Colonic mucosa (tissue), 4 donors: Measurements from ENCODE around the gene TMEM145. TPM values are rescaled to one million over a fixed set of nuclear protein-coding genes. Genes with fewer than 3 reads are reported as not detected.

Source experiments
- DNase-seq: peaks from one replicate; pipeline ENCODE4 v3.0.0-alpha.2; 2020
- H3K27ac ChIP-seq: fragments of 200-600 bp; one replicate; pipeline ENCODE4 v1.8.0; 2021
- H3K27me3 ChIP-seq: fragments of 200-600 bp; one replicate; pipeline ENCODE4 v1.8.0; 2021
- H3K36me3 ChIP-seq: fragments of 200-600 bp; one replicate; pipeline ENCODE4 v1.8.0; 2021
- H3K4me1 ChIP-seq: fragments of 200-600 bp; one replicate; pipeline ENCODE4 v1.8.0; 2021; ENCODE audit warnings: mild to moderate bottlenecking
- H3K4me3 ChIP-seq: fragments of 200-600 bp; one replicate; pipeline ENCODE4 v1.8.0; 2021
- H3K9ac ChIP-seq, 2 donors: one replicate each; pipeline ENCODE4 v1.7.0; 2013; ENCODE audit warnings: control low read depth in 2 of 2, low read depth in 2 of 2, low read length in 2 of 2
- H3K9me3 ChIP-seq: fragments of 200-600 bp; one replicate; pipeline ENCODE4 v1.8.0; 2021
- CTCF ChIP-seq: fragments of 200-600 bp; IDR thresholded peaks from one replicate; pipeline ENCODE4 v1.8.0; 2022; ENCODE audit warnings: antibody characterized with exemption, mild to moderate bottlenecking
- intact Hi-C: fragments of 100-400 bp; cut with DNase I; formaldehyde crosslinking; loops from one replicate; pipeline ENCODE4 v1.14.1; 2022
- total RNA-seq, 2 donors: library from RNA; stranded (reverse); fragmentation: NEBNext Ultra II Directional in 1 of 2; extraction: Animal tissue kit (Norgen Biotek cat#: 25700) in 1 of 2; gene quantifications; one replicate each; pipeline ENCODE4 v1.2.1, GENCODE V29; 2021
- donor health status: healthy.
- donor health status: DM: no; HTN: no; CAD: no.
- donor health status: DM: no; HTN: no; CAD: no.

TMEM145 gene
- total RNA-seq, 2 donors from 2014 or later = 0.24 to 0.94 TPM

GRCh38 chr19:42315024-42315423 lies 1.9 kb downstream of the TMEM145 start:
- Histone ChIP-seq H3K9me3 (no peaks in the 10 kb centered on the region), H3K27ac (no peak overlapping the region), H3K4me3 (no peak overlapping the region), H3K4me1 (no peaks in the 10 kb centered on the region), H3K27me3 (peaks cover 9% of the 10 kb centered on the region), H3K9ac (no peak overlapping the region), H3K36me3 (no peaks in the 10 kb centered on the region)
- no peak for DNase-seq
- no peak for TF ChIP-seq CTCF
- intact Hi-C loops = no loop called here

- DNase-seq = no peak
- Histone ChIP-seq H3K9ac (peak overlapping the region in 1 of 2 donors; percentile 12), H3K27me3 (peaks cover 9% of the 10 kb centered on the region), H3K36me3 (no peaks in the 10 kb centered on the region), H3K4me1 (no peaks in the 10 kb centered on the region), H3K9me3 (no peaks in the 10 kb centered on the region), H3K27ac (no peak overlapping the region), H3K4me3 (no peak overlapping the region)
- no peak for TF ChIP-seq CTCF
- intact Hi-C loops = no loop called here
These were observed 3.4 kb downstream of the TMEM145 start for GRCh38 chr19:42316223-42317211.

GRCh38 chr19:42317535-42317934 lies 4.4 kb downstream of the TMEM145 start:
- H3K36me3 ChIP-seq = no peaks in the 10 kb centered on the region
- no peak overlapping the region for H3K4me3 ChIP-seq
- H3K9ac ChIP-seq = no peak overlapping the region
- no peak overlapping the region for H3K27ac ChIP-seq
- H3K9me3 ChIP-seq = no peaks in the 10 kb centered on the region
- no peak for TF ChIP-seq CTCF
- no peak for DNase-seq
- peaks cover 9% of the 10 kb centered on the region for H3K27me3 ChIP-seq
- no peaks in the 10 kb centered on the region for H3K4me1 ChIP-seq
- intact Hi-C loops = no loop called here

- Histone ChIP-seq H3K27ac (no peak overlapping the region), H3K4me3 (no peak overlapping the region), H3K27me3 (peaks cover 20% of the 10 kb centered on the region), H3K9ac (no peak overlapping the region), H3K36me3 (no peaks in the 10 kb centered on the region), H3K4me1 (peaks cover 4% of the 10 kb centered on the region), H3K9me3 (no peaks in the 10 kb centered on the region)
- DNase-seq = no peak
- TF ChIP-seq CTCF = no peak
- intact Hi-C loops = loop anchor here (10.0 kb wide), 2 partner anchors 72 to 188 kb away; partner anchors contain the start of genes CNFN and POU2F2
These were observed 9.2 kb downstream of the TMEM145 start for GRCh38 chr19:42322305-42322704.

GRCh38 chr19:42323473-42323851 lies 10.4 kb downstream of the TMEM145 start:
- H3K9ac ChIP-seq = no peak overlapping the region
- no peak for TF ChIP-seq CTCF
- peak; percentile 46 for DNase-seq
- peaks cover 20% of the 10 kb centered on the region for H3K27me3 ChIP-seq
- no peaks in the 10 kb centered on the region for H3K36me3 ChIP-seq
- no peak overlapping the region for H3K4me3 ChIP-seq
- H3K27ac ChIP-seq = no peak overlapping the region
- intact Hi-C loops = loop anchor here (10.0 kb wide), 2 partner anchors 71 to 189 kb away; partner anchors contain the start of genes CNFN and POU2F2
- H3K4me1 ChIP-seq = peaks cover 4% of the 10 kb centered on the region
- no peaks in the 10 kb centered on the region for H3K9me3 ChIP-seq
